ENCODE data around the gene SPAG6.
"Not testable (repeated sequence)": the region's sequence is repeated elsewhere in the genome, so short reads cannot be mapped to it uniquely, and the experiment has no call there.

The SPAG6 gene

DNA sequence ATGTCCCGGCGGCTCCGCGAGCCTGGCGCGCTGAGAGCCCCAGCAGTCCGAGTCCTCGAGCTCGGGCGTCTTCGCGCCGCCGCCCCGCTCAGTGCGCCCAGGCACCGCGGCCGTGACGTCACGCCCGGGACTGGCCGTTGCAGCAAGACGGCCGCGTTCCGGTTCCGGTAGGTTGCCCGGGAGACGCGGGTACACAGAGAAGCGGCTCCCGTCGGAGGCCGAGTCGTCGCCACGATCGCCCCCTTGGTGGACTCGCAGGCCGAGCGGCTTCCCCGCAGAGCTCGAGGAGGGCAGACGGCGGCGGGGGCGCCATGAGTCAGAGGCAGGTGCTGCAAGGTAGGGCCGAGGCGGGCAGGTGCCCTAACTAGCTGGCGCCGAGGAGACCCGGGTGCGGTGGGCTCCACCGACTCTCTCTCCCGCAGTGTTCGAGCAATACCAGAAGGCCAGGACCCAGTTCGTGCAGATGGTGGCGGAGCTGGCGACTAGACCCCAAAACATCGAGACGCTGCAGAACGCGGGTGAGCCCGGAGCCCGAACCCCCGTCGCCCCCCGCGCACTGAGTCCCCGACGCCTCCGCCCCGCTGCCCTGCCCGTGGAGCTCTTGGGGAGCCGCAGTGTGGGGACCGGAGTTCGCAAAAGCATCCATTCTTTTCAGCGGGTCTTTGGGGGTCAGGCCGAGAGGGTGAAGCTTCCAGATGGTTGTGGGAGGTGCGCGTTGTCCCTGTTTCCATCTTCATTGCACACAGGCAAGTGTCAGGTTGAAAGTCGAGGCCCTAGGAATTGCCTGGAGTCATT, at the start of gene SPAG6:
Gene SPAG6 (plus strand): TSS at position 196 of the 795 bp plus-strand sequence. CDS start 116 bp downstream, at position 312.
- DNase-seq (ENCODE audit: extremely low read depth in 1 of 2, low read depth in 1 of 2) = no peak

DNA sequence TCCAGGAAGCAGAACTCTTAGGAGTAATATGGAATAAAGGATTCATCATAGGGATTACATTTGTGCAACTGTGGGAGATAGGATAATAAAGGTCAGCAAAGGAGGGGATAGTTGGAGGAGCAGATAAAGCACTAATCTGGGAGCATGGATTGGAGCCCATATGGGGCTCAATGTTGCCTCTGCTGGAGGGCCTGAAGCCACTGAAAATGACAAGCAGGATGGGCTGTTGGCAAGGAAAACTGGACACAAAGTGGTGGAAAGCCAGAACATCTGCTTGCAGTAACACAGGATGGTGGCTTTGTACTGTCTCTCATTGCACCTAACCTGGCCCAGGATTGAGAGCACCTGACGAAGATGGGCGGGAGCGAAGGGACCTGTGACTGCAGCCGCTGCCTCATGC, 44.1 kb upstream of the SPAG6 start:
- DNase-seq (ENCODE audit: extremely low read depth in 1 of 2, low read depth in 1 of 2) = no peak

DNA sequence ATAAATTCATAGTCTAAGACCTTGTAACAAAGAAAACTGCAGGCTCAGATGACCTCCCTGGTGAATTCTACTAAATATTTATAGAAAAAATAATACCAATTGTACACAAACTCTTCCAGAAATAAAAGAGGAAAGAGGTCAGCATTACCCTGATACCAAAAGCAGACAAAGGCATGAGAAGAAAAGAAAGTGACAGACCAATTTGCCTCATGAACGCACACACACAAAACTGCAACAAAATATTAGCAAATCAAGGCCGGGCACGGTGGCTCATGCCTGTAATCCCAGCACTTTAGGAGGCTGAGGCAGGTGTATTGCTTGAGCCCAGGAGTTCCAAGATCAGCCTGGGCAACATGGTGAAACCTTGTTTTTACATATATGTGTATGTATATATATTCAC, 41.8 kb upstream of the SPAG6 start:
- DNase-seq (ENCODE audit: extremely low read depth in 1 of 2, low read depth in 1 of 2) = no peak

DNA sequence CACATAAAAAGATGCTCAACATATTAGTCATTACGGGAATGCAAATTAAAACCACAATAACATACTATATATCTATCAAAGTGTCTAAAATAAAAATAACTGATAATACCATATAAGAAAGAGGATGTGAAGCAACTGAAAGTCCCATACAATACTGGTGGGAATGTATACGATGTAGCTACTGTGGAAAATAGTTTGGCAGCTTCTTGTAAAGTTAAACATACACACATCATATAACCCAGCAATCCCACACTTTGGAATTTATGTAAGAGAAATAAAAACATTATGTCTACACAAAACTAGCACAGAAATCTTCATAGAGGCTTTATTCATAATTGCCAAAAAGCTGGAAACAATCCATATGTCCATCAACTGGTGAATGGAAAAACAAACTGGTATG, 39.6 kb upstream of the SPAG6 start:
- DNase-seq (ENCODE audit: extremely low read depth in 1 of 2, low read depth in 1 of 2) = no peak

DNA sequence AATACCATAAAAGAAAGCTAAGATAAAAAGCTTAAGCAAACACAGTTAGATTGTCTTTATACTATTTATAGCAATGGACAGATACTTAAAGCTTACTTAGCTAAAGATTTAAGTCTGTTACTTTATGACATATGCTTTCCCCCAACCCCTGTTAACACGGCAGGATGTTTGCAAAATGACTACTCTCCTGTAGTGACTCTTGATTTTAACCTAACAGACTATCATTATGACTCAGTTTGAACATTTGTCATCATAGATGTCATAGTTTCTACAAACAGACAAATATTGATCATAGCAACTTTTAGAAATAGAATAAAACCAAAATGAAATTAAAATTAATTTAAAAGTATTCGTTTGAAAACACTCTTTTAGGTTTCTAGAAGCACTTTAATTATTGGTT, 36.9 kb upstream of the SPAG6 start:
- DNase-seq (ENCODE audit: extremely low read depth in 1 of 2, low read depth in 1 of 2) = no peak

- no peak for DNase-seq (ENCODE audit: extremely low read depth in 1 of 2, low read depth in 1 of 2)
Observed at GRCh38 chr10:22309180-22310000, 35.9 kb upstream of the SPAG6 start.

DNA sequence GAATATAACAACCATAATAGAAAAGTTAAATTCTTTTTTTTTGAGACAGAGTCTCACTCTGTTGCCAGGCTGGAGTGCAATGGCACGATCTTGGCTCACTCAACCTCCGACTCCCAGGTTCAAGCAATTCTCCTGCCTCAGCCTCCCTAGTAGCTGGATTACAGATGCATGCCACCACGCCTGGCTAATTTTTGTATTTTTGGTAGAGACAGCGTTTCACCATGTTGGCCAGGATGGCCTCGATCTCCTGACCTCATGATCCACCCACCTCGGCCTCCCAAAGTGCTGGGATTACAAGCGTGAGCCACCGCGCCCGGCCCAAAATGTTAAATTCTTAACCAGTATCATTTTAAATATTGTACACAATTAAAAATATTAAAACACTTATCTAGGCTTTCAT, 35.3 kb upstream of the SPAG6 start:
- not testable (repeated sequence) for DNase-seq (ENCODE audit: extremely low read depth in 1 of 2, low read depth in 1 of 2)

GRCh38 chr10:22310928-22311327, 34.4 kb upstream of the SPAG6 start:
- no peak for DNase-seq (ENCODE audit: extremely low read depth in 1 of 2, low read depth in 1 of 2)

GRCh38 chr10:22314852-22315251, 30.4 kb upstream of the SPAG6 start:
- no peak for DNase-seq (ENCODE audit: extremely low read depth in 1 of 2, low read depth in 1 of 2)

DNA sequence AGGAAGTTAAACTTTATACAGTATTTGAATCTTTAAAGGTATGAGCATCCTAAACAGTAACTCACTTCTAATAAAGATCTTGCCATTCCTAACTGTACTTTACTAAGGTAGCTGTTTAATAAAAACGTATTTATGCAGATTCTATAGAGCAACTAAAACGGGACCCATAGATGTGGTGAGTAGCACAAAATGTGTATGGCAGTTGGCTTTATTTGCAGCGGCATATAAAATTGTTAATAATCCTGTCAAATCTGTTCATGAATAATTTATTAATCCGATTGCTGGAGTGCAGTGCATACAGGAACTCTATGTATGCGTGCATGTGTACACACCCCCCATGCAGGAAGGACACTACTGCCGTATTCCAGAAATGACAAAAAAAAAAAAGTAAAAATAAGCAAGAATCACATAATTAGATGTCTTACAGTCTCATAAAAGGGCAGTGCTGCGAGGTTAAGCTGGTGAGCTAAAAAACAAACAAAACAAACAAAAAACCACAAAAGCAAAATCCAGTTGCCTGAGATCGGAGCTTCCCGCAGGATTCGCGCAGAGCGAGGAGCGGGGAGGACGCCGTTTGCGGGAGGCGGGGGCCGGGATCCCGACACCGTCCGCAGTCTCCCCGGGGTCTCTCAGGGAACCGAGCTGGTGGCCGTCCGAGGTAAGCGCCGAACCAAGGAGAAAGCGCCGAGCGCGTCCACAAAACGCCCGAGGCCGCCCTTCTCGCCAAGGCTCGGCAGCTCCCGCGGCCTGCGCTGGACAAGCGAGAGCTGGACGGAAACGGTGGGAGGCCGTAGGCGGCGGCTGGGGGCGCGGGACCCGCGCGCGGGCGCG, 29.6 kb upstream of the SPAG6 start:
- no peak for DNase-seq (ENCODE audit: extremely low read depth in 1 of 2, low read depth in 1 of 2)

- peak in 1 of 2 donors; percentile 43 for DNase-seq (ENCODE audit: extremely low read depth in 1 of 2, low read depth in 1 of 2)
Observed at GRCh38 chr10:22316286-22317075, 28.8 kb upstream of the SPAG6 start, which contains the start of gene COMMD3. TSS of gene COMMD3 (plus strand) at chr10:22316388. CDS start at chr10:22316418, 30 bp downstream.

- DNase-seq (ENCODE audit: extremely low read depth in 1 of 2, low read depth in 1 of 2) = no peak
Observed at GRCh38 chr10:22317076-22317370, 28.3 kb upstream of the SPAG6 start.

- DNase-seq (ENCODE audit: extremely low read depth in 1 of 2, low read depth in 1 of 2) = no peak
Observed at GRCh38 chr10:22317771-22318565, 27.3 kb upstream of the SPAG6 start.

GRCh38 chr10:22318772-22319171, 26.5 kb upstream of the SPAG6 start:
- no peak for DNase-seq (ENCODE audit: extremely low read depth in 1 of 2, low read depth in 1 of 2)

- DNase-seq (ENCODE audit: extremely low read depth in 1 of 2, low read depth in 1 of 2) = no peak
Observed at GRCh38 chr10:22319547-22319979, 25.7 kb upstream of the SPAG6 start.

- no peak for DNase-seq (ENCODE audit: extremely low read depth in 1 of 2, low read depth in 1 of 2)
Observed at GRCh38 chr10:22319980-22320558, 25.2 kb upstream of the SPAG6 start.

GRCh38 chr10:22320591-22321155, 24.6 kb upstream of the SPAG6 start, which contains the start of gene BMI1:
TSS of gene BMI1 (plus strand) at chr10:22321099. CDS start at chr10:22326450, 5,351 bp downstream.
- DNase-seq (ENCODE audit: extremely low read depth in 1 of 2, low read depth in 1 of 2) = no peak

DNA sequence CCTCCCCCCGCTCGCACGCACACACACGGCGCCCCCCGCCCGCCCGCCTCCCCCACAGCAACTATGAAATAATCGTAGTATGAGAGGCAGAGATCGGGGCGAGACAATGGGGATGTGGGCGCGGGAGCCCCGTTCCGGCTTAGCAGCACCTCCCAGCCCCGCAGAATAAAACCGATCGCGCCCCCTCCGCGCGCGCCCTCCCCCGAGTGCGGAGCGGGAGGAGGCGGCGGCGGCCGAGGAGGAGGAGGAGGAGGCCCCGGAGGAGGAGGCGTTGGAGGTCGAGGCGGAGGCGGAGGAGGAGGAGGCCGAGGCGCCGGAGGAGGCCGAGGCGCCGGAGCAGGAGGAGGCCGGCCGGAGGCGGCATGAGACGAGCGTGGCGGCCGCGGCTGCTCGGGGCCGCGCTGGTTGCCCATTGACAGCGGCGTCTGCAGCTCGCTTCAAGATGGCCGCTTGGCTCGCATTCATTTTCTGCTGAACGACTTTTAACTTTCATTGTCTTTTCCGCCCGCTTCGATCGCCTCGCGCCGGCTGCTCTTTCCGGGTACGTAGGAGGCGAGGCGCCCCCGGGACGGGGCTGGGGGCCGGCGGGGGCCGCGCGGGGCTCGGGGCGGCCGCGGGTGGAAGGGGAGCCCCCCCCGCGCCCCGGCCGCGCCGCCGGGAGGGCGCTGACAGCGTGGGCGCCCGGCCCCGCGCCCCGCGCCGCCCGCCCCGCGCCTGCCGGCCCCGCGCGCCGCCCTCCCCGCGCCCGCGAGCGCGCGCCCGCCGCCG, 24.0 kb upstream of the SPAG6 start:
- no peak for DNase-seq (ENCODE audit: extremely low read depth in 1 of 2, low read depth in 1 of 2)
